HEK293 (cell line): ENCODE measurements around the gene EIF3L.

Experiments
- HOXC10 ChIP-seq: sonication (generic); formaldehyde crosslinking; IDR thresholded peaks from 2 replicates; pipeline ENCODE4 v1.8.1; 2023; ENCODE audit warnings: mild to moderate bottlenecking, missing genetic modification reagents
- TRIM28 ChIP-seq: IDR thresholded peaks from 2 replicates; pipeline ENCODE4 v1.6.1; 2011; ENCODE audit warnings: low read length, control low read depth, borderline replicate concordance
- ZBTB17 ChIP-seq: fragments of 450-650 bp; formaldehyde crosslinking; IDR thresholded peaks from 2 replicates; pipeline ENCODE4 v1.5.1; 2016; ENCODE audit warnings: missing biosample characterization, missing genetic modification characterization
- ZBTB21 ChIP-seq: fragments of 450-650 bp; formaldehyde crosslinking; IDR thresholded peaks from 2 replicates; pipeline ENCODE4 v1.5.1; 2017; ENCODE audit warnings: missing biosample characterization, missing genetic modification characterization
- ZFHX2 ChIP-seq: fragments of 450-650 bp; formaldehyde crosslinking; conservative IDR thresholded peaks from 2 replicates; pipeline ENCODE4 v1.5.1; 2016; ENCODE audit warnings: missing biosample characterization, missing genetic modification characterization
- ZFP41 ChIP-seq: fragments of 450-650 bp; formaldehyde crosslinking; IDR thresholded peaks from 2 replicates; pipeline ENCODE4 v1.5.1; 2016; ENCODE audit warnings: missing biosample characterization, missing genetic modification characterization, borderline replicate concordance
- ZNF148 ChIP-seq: fragments of 450-650 bp; formaldehyde crosslinking; IDR thresholded peaks from 2 replicates; pipeline ENCODE4 v1.5.0; 2017; ENCODE audit warnings: missing biosample characterization, missing genetic modification characterization, borderline replicate concordance
- ZNF174 ChIP-seq: fragments of 450-650 bp; formaldehyde crosslinking; IDR thresholded peaks from 2 replicates; pipeline ENCODE4 v1.5.0; 2017; ENCODE audit warnings: missing biosample characterization, mild to moderate bottlenecking, missing genetic modification characterization
- ZNF2 ChIP-seq: fragments of 450-650 bp; formaldehyde crosslinking; IDR thresholded peaks from 2 replicates; pipeline ENCODE4 v1.5.1; 2016; ENCODE audit warnings: missing biosample characterization, missing genetic modification characterization
- ZNF221 ChIP-seq: fragments of 450-650 bp; formaldehyde crosslinking; IDR thresholded peaks from 2 replicates; pipeline ENCODE4 v1.5.1; 2017; ENCODE audit warnings: missing biosample characterization, missing genetic modification characterization, borderline replicate concordance
- ZNF266 ChIP-seq: fragments of 450-650 bp; formaldehyde crosslinking; IDR thresholded peaks from 2 replicates; pipeline ENCODE4 v1.5.1; 2016; ENCODE audit warnings: missing biosample characterization, missing genetic modification characterization, low read depth
- ZNF280C ChIP-seq: fragments of 450-650 bp; formaldehyde crosslinking; IDR thresholded peaks from 2 replicates; pipeline ENCODE4 v1.5.1; 2016; ENCODE audit warnings: missing biosample characterization, missing genetic modification characterization
- ZNF280D ChIP-seq: fragments of 450-650 bp; formaldehyde crosslinking; IDR thresholded peaks from 2 replicates; pipeline ENCODE4 v1.5.1; 2016; ENCODE audit warnings: missing biosample characterization, missing genetic modification characterization
- ZNF311 ChIP-seq: fragments of 450-650 bp; formaldehyde crosslinking; IDR thresholded peaks from 2 replicates; pipeline ENCODE4 v1.5.1; 2017; ENCODE audit warnings: missing biosample characterization, missing genetic modification characterization, borderline replicate concordance
- ZNF362 ChIP-seq: fragments of 450-650 bp; formaldehyde crosslinking; IDR thresholded peaks from 2 replicates; pipeline ENCODE4 v1.5.1; 2016; ENCODE audit warnings: missing biosample characterization, missing genetic modification characterization
- ZNF398 ChIP-seq: fragments of 450-650 bp; formaldehyde crosslinking; IDR thresholded peaks from 2 replicates; pipeline ENCODE4 v1.5.1; 2017; ENCODE audit warnings: missing biosample characterization, missing genetic modification characterization
- ZNF404 ChIP-seq: fragments of 450-650 bp; formaldehyde crosslinking; IDR thresholded peaks from 2 replicates; pipeline ENCODE4 v1.5.1; 2017; ENCODE audit warnings: missing biosample characterization, missing genetic modification characterization
- ZNF416 ChIP-seq: fragments of 450-650 bp; formaldehyde crosslinking; IDR thresholded peaks from 2 replicates; pipeline ENCODE4 v1.5.1; 2016; ENCODE audit warnings: missing biosample characterization, missing genetic modification characterization
- ZNF549 ChIP-seq: fragments of 450-650 bp; IDR thresholded peaks from 2 replicates; pipeline ENCODE4 v1.5.1; 2018; ENCODE audit warnings: missing biosample characterization, missing genetic modification characterization, mild to moderate bottlenecking, inconsistent platforms, moderate library complexity
- ZNF561 ChIP-seq: fragments of 450-650 bp; IDR thresholded peaks from 2 replicates; pipeline ENCODE4 v1.5.1; 2018; ENCODE audit warnings: missing biosample characterization, missing genetic modification characterization, borderline replicate concordance
- ZNF596 ChIP-seq: fragments of 450-650 bp; IDR thresholded peaks from 2 replicates; pipeline ENCODE4 v1.5.0; 2018; ENCODE audit warnings: missing biosample characterization, mild to moderate bottlenecking, missing genetic modification characterization, moderate library complexity
- ZNF704 ChIP-seq: fragments of 450-650 bp; formaldehyde crosslinking; IDR thresholded peaks from 2 replicates; pipeline ENCODE4 v1.5.1; 2016; ENCODE audit warnings: missing biosample characterization, missing genetic modification characterization
- ZNF792 ChIP-seq: fragments of 450-650 bp; formaldehyde crosslinking; IDR thresholded peaks from 2 replicates; pipeline ENCODE4 v1.5.1; 2016; ENCODE audit warnings: missing biosample characterization, missing genetic modification characterization
- ZSCAN4 ChIP-seq: fragments of 450-650 bp; formaldehyde crosslinking; IDR thresholded peaks from 2 replicates; pipeline ENCODE4 v1.5.1; 2017; ENCODE audit warnings: missing biosample characterization, missing genetic modification characterization

EIF3L gene

GRCh38 chr22:37933711-37934376, 84.6 kb downstream of the EIF3L start (continued):
- TF ChIP-seq ZNF280D (tag by site-specific recombination) = no peak
- TF ChIP-seq ZNF148 (tag by site-specific recombination) = no peak
- TF ChIP-seq ZNF549 (tag by site-specific recombination) = no peak
- TF ChIP-seq ZBTB17 (tag by site-specific recombination) = peak; percentile 64; the same call in 1 of the 2 replicates
- TF ChIP-seq ZSCAN4 (tag by site-specific recombination) = 0 out of 2 replicates have a peak, but pooled peaks have one; percentile 12
- no peak for TF ChIP-seq ZNF398 (tag by site-specific recombination)
- TF ChIP-seq ZBTB21 (tag by site-specific recombination) = 0 out of 2 replicates have a peak, but pooled peaks have one; percentile 47
- TF ChIP-seq ZNF2 (tag by site-specific recombination) = peak; percentile 98
- TF ChIP-seq ZNF404 (tag by site-specific recombination) = no peak
- no peak for TF ChIP-seq ZNF704 (tag by site-specific recombination)
- TF ChIP-seq ZNF311 (tag by site-specific recombination) = no peak
- TF ChIP-seq ZNF174 (tag by site-specific recombination) = no peak
- peak; percentile 88; the same call in 1 of the 2 replicates for TF ChIP-seq TRIM28
- TF ChIP-seq ZNF280C (tag by site-specific recombination) = no peak
- no peak for TF ChIP-seq ZFHX2 (tag by site-specific recombination)
- TF ChIP-seq ZNF792 (tag by site-specific recombination) = peak; percentile 54; the same call in 1 of the 2 replicates
- TF ChIP-seq ZNF362 (tag by site-specific recombination) = no peak
- no peak for TF ChIP-seq ZFP41
- TF ChIP-seq ZNF561 (tag by site-specific recombination) = no peak; the same call in 1 of the 2 replicates
- TF ChIP-seq ZNF596 = no peak
- TF ChIP-seq ZNF221 (tag by site-specific recombination) = no peak
- TF ChIP-seq HOXC10 = no peak
- no peak for TF ChIP-seq ZNF416 (tag by site-specific recombination)
- TF ChIP-seq ZNF266 (tag by site-specific recombination) = no peak
